Natural killer cell (primary cell): ENCODE results near the gene ANGPT4. TPM values are rescaled to one million over a fixed set of nuclear protein-coding genes. Genes with fewer than 3 reads are reported as not detected.
A peak's percentile ranks its signal among the peaks of the same experiment; 100 is the strongest.

ENCODE experiments used
- ATAC-seq, 3 donors: fragments of 150-1000 bp in 2 of 3; fragments of 200-7000 bp in 1 of 3; cut with Tn5 transposase; 1 replicate in 1 of 3; 2 replicates in 2 of 3; pipeline ENCODE4 v1.10.0; 2021; ENCODE audit warnings: mild to moderate bottlenecking in 2 of 3, moderate library complexity in 2 of 3
- DNase-seq, 2 donors: peaks; one replicate each; pipeline versions ENCODE4 v3.0.0 to v3.0.0-alpha.2; 2013 to 2021; ENCODE audit warnings: mixed read lengths in 1 of 2
- H3K27ac ChIP-seq: one replicate; pipeline ENCODE4 v1.5.1; 2013; ENCODE audit warnings: mild to moderate bottlenecking, low read length
- H3K27me3 ChIP-seq: one replicate; pipeline ENCODE4 v1.6.1; 2013; ENCODE audit warnings: low read length; ENCODE audit not compliant: control insufficient read depth, insufficient read depth
- H3K36me3 ChIP-seq: one replicate; pipeline ENCODE4 v1.6.1; 2013; ENCODE audit warnings: low read length; ENCODE audit not compliant: control insufficient read depth, insufficient read depth
- H3K4me1 ChIP-seq: one replicate; pipeline ENCODE4 v1.6.1; 2013; ENCODE audit warnings: low read length; ENCODE audit not compliant: control insufficient read depth, insufficient read depth
- H3K4me3 ChIP-seq: one replicate; pipeline ENCODE4 v1.5.1; 2013; ENCODE audit warnings: low read length
- H3K9me3 ChIP-seq: one replicate; pipeline ENCODE4 v1.6.1; 2013; ENCODE audit warnings: low read length; ENCODE audit not compliant: control insufficient read depth, insufficient read depth
- H3K27ac Mint-ChIP-seq, 2 donors: one replicate each; pipeline ENCODE4 v1.8.0; 2022; ENCODE audit warnings: mild to moderate bottlenecking in 2 of 2, mixed read lengths in 2 of 2, moderate library complexity in 1 of 2
- H3K27me3 Mint-ChIP-seq, 2 donors: one replicate each; pipeline ENCODE4 v1.8.0; 2022; ENCODE audit warnings: low read depth in 2 of 2, mixed read lengths in 2 of 2
- H3K36me3 Mint-ChIP-seq: one replicate; pipeline ENCODE4 v1.8.0; 2022; ENCODE audit warnings: mixed read lengths
- H3K4me1 Mint-ChIP-seq, 2 donors: one replicate each; pipeline ENCODE4 v1.8.0; 2022; ENCODE audit warnings: mixed read lengths in 2 of 2
- H3K4me3 Mint-ChIP-seq: one replicate; pipeline ENCODE4 v1.8.0; 2022; ENCODE audit warnings: mild to moderate bottlenecking, moderate library complexity, mixed read lengths
- H3K9me3 Mint-ChIP-seq, 2 donors: one replicate each; pipeline ENCODE4 v1.8.0; 2022; ENCODE audit warnings: mixed read lengths in 2 of 2
- CTCF ChIP-seq: fragments of 200-600 bp; IDR thresholded peaks from one replicate; pipeline ENCODE4 v1.8.0; 2022; ENCODE audit warnings: antibody characterized with exemption
- whole genome bisulfite sequencing: methylation state at CpG from one replicate; pipeline ENCODE4 v1.1.7; 2013; ENCODE audit warnings: missing lambda C conversion rate; ENCODE audit not compliant: insufficient coverage; 5-methylcytosine and 5-hydroxymethylcytosine counted together
- intact Hi-C: fragments of 100-400 bp; cut with micrococcal nuclease; formaldehyde crosslinking; loops from one replicate; pipeline ENCODE4 v1.14.2; 2022
- total RNA-seq, 4 donors: library from RNA; stranded (reverse); fragments of 120-200 nt in 1 of 4; gene quantifications; one replicate each; pipeline versions ENCODE4 v1.2.3 to v1.2.4, GENCODE V29; 2013 to 2022

Gene ANGPT4
- total RNA-seq, 3 donors from 2014 or later (not counting 1 experiment from before 2014, with no cell fraction given) = not detected

GRCh38 chr20:835608-836045 is 80.5 kb downstream of the ANGPT4 start:
- peaks cover 48 to 50% of the 10 kb centered on the region in 2 donors for H3K4me1 Mint-ChIP-seq
- no peaks in the 10 kb centered on the region for H3K27me3 Mint-ChIP-seq
- WGBS = 31% methylated on average over 1 of the region's 2 CpGs
- no peaks in the 10 kb centered on the region for H3K36me3 ChIP-seq
- no peaks in the 10 kb centered on the region for H3K9me3 Mint-ChIP-seq
- TF ChIP-seq CTCF = no peak
- peaks cover 26% of the 10 kb centered on the region for H3K4me1 ChIP-seq
- no peak overlapping the region for H3K27ac ChIP-seq
- H3K27me3 ChIP-seq = no peaks in the 10 kb centered on the region
- H3K4me3 Mint-ChIP-seq = peak overlapping the region; percentile 88
- H3K36me3 Mint-ChIP-seq = no peaks in the 10 kb centered on the region
- no peak for DNase-seq
- H3K9me3 ChIP-seq = no peaks in the 10 kb centered on the region
- H3K4me3 ChIP-seq = no peak overlapping the region
- H3K27ac Mint-ChIP-seq = peak overlapping the region; percentile 84 to 94
- no peak for ATAC-seq
- intact Hi-C loops = no loop called here

GRCh38 chr20:834151-834746 is 81.9 kb downstream of the ANGPT4 start:
- DNase-seq (no peak), ATAC-seq (no peak)
- intact Hi-C loops = loop anchor here (5.0 kb wide), 1 partner anchor 182 kb away; the partner anchor contains the start of gene SRXN1
- Mint-ChIP-seq H3K4me3 (peak overlapping the region; percentile 88), H3K9me3 (no peaks in the 10 kb centered on the region), H3K27ac (peak overlapping the region; percentile 84 to 94), H3K27me3 (no peaks in the 10 kb centered on the region), H3K36me3 (no peaks in the 10 kb centered on the region), H3K4me1 (peaks cover 48 to 50% of the 10 kb centered on the region in 2 donors)
- WGBS = 2% methylated on average over 18 of the region's 18 CpGs
- Histone ChIP-seq H3K9me3 (no peaks in the 10 kb centered on the region), H3K4me1 (peaks cover 28% of the 10 kb centered on the region), H3K4me3 (peak overlapping the region; percentile 84), H3K27ac (peak overlapping the region; percentile 83), H3K36me3 (no peaks in the 10 kb centered on the region), H3K27me3 (no peaks in the 10 kb centered on the region)
- no peak for TF ChIP-seq CTCF

GRCh38 chr20:833450-834150 is 82.5 kb downstream of the ANGPT4 start, which contains the start of gene FAM110A:
Gene FAM110A, plus strand, starts transcription at chr20:833715. Its CDS starts 11,090 bp downstream, at chr20:844805.
- TF ChIP-seq CTCF = no peak
- peak within 1 kb of the TSS; percentile 84 to 94 for H3K27ac Mint-ChIP-seq
- ATAC-seq (peak; percentile 91 to 94 (median 94)), DNase-seq (peak; percentile 96 to 98)
- H3K36me3 Mint-ChIP-seq = no peaks in the 10 kb centered on the region
- Histone ChIP-seq H3K4me3 (peak within 1 kb of the TSS; percentile 84), H3K36me3 (no peaks in the 10 kb centered on the region), H3K27ac (peak within 1 kb of the TSS; percentile 83), H3K27me3 (no peaks in the 10 kb centered on the region), H3K4me1 (peaks cover 28% of the 10 kb centered on the region), H3K9me3 (no peaks in the 10 kb centered on the region)
- H3K9me3 Mint-ChIP-seq = no peaks in the 10 kb centered on the region
- H3K4me3 Mint-ChIP-seq = peak within 1 kb of the TSS; percentile 88
- under 1% methylated on average over 64 of the region's 64 CpGs for WGBS
- no peaks in the 10 kb centered on the region for H3K27me3 Mint-ChIP-seq
- intact Hi-C loops = loop anchor here (1.0 to 5.0 kb wide), 2 partner anchors 11 to 181 kb away; partner anchors contain the start of gene SRXN1
- H3K4me1 Mint-ChIP-seq = peaks cover 47 to 50% of the 10 kb centered on the region in 2 donors
